Epithelial cell of prostate (primary cell): Measurements from ENCODE around the gene MBTD1.

Experiments
- DNase-seq: peaks from one replicate; pipeline ENCODE4 v3.0.0-alpha.2; 2011; ENCODE audit warnings: low read depth, low spot score
- H3K27ac ChIP-seq: fragments of 450-650 bp; 2 replicates; pipeline ENCODE4 v1.5.1; 2017; ENCODE audit warnings: mild to moderate bottlenecking

The MBTD1 gene

DNA sequence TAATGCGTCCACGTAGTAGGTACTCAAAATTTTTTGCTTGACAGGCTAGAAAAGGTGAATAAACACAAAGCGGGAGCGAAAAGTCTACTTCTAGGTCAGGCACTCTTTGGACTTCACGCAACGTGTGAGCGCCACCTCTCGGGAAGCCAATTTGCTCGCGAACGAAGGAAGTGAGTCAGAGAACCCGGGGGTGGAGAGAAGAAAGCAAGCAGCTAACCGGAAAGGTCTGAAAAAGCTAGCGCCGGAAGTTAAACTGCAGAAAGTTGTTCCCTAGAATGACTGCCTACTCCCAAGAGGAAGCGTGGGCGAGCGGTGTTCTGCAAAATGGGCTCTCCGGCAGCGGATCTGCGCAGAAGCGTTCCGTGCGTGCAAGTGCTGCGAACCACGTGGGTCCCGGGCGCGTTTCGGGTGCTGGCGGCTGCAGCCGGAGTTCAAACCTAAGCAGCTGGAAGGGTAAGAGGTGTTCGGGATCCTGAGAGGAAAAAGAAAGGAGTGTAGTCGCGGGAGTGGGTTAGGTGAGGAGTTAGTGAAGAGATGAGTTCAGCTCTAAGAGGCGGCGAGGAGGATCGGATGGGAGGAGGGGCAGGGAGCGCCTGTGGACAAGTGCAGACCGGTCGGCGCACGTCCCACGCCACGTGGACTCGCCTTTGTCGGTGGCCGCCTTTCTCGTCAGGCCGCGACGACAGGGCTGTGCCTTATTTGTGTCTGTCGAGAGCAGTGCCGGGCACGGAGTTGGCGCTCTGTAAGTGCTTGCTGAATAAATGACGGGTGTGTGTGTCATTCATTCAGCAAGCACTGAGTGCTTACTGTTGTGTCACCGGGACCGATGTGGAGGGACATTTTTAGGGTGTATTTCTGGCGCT lies 106.4 kb downstream of the MBTD1 start, which contains the start of gene NME1:
Gene NME1 (plus strand): TSS at position 350 of the 863 bp plus-strand sequence. CDS start 2,096 bp downstream, outside the sequence.
- H3K27ac ChIP-seq: peak within 1 kb of the TSS; percentile 86
- peak; percentile 98 for DNase-seq

DNA sequence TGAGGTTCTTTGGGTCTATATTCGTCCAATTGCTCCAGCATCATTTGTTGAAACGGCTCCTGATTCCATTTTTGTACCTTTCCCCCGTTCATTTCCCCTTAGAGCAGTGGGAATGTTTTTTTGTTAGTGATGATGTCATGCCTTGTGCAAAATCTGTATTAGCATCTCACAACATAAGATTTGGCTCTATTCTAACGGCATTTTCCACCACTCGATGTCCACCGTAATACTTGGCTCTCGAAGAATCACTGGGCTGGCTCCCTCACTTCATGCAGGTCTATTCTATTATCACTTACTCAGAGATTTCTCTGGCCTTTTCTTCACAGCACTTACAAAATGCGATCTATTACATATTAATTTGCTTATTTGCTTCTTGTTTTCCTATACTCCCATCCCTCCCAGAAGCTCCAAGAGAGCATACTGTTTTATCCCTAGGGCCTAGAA lies 107.1 kb downstream of the MBTD1 start:
- H3K27ac ChIP-seq: peak overlapping the region; percentile 86
- DNase-seq: no peak

DNA sequence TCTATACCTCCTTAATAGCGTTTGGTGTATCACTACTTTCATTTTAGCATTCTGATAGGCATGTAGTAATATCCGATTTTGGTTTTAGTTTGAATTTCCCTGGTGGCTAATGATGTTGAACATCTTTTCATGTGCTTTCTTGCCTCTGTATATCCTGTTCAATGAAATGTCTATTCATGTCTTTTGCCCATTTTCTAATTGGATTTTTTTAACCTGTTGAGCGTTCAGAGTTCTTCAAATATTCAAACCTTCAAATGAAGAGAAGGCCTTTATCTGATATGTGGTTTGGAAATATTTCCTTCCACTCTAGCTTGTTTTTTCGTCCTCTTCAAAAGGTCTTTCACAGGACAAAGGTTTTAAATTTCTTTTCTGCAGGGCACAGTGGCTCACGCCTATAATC lies 108.9 kb downstream of the MBTD1 start:
- no peak overlapping the region for H3K27ac ChIP-seq
- DNase-seq: no peak

DNA sequence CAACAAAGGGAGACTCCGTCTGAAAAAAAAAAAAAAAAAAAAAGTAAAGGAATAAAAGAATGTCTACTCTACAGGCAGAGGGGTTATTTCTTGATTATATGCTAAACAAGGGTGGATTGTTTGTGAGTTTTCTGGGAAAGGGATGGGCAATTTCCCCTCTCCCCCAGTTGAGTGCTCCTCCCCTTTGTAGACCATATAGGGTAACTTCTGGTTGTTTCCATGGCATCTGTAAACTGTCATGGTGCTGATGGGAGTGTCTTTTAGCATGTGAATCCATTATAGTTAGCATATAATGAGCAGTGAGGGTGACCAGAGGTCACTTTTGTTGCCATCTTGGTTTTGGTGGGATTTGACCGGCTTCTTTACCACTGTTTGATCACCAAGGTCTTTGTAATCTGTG lies 110.7 kb downstream of the MBTD1 start:
- DNase-seq: no peak
- no peak overlapping the region for H3K27ac ChIP-seq

DNA sequence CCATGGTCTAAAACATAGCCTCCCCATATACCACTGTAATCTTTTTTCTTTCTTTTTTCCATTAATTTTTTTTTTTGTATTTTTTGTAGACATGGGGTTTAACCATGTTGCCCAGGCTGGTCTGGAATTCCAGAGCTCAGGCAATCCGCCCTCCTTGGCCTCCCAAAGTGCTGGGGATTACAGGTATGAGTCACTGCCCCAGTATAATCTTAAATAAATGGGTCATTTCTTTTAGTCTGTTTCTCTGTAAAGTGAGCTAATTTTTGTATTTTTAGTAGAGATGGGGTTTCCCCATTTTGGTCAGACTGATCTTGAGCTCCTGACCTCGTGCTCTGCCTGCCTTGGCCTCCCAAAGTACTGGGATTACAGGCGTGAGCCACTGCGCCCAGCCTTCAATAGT lies 112.2 kb downstream of the MBTD1 start:
- no peak for DNase-seq
- H3K27ac ChIP-seq: no peak overlapping the region

DNA sequence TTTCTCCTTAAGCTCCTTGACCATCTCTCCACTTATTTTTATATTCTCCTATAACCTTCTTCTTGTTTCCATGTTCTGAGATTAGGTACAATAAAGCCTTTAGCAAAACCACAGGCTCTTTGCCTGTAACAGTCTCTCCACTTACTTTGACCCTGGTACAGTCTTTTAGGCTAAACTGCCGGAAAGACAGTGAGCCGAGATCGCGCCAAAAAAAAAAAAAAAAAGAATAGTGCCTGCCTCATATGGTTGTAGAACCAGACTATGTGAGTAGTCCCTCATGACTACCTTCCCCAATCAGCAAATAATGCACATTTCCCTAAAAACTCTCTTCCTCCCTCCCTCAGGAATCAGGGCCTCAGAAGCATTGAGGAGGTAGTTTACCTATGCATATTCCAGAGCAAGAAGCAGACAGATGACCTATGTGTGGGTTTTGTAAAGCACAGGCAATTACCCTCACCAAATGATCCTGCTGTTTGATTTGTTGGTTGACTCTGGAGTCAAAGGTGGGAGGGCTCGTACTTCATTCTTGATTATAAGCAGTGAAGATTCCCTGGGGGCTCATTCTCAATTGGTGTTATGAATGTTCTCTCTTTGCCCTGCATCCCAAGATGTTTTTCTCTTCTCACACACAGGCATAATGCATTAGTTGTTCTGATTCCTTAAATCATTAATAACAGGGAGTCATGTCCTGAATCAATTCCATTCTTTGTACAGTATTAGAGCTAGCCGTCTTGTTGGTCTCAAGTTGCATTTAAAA lies 115.4 kb downstream of the MBTD1 start:
- no peak overlapping the region for H3K27ac ChIP-seq
- DNase-seq: no peak

DNA sequence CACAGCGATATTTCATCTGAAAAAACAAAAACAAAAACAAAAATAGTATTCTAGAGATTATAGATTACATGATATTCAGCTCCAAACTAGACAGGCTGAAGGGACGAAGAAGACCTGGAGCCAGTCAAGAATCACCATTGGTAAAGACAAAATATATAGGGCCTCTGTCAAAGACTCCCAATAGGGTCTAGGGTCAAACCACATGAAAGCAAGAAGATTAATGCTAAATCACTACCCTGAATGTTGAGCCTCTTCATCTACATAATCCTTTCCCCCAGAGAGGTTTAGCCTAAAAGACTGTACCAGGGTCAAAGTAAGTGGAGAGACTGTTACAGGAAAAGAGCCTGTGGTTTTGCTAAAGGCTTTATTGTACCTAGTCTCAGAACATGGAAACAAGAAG lies 117.3 kb downstream of the MBTD1 start:
- no peak for DNase-seq

DNA sequence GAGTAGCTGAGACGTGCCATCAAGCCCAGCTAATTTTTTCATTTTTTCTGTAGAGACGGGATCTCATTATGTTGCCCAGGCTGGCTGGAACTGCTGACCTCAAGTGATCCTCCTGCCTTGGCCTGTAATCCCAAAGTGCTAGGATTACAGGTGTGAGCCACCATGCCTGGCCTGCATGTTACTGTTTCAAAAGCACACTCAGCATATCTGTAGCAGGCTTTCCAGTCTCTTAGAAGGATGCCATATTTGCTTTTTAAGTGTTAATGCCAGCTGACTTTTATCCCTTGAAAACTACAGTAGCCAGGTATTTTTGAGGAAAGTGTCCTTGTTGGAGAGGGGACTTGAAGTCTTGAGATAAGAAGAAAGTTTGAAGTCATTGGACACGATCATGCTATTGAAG lies 123.9 kb downstream of the MBTD1 start:
- DNase-seq: no peak
- no peak overlapping the region for H3K27ac ChIP-seq

More for the DNA sequence above, 117.3 kb downstream of the MBTD1 start:
- H3K27ac ChIP-seq: no peak overlapping the region

DNA sequence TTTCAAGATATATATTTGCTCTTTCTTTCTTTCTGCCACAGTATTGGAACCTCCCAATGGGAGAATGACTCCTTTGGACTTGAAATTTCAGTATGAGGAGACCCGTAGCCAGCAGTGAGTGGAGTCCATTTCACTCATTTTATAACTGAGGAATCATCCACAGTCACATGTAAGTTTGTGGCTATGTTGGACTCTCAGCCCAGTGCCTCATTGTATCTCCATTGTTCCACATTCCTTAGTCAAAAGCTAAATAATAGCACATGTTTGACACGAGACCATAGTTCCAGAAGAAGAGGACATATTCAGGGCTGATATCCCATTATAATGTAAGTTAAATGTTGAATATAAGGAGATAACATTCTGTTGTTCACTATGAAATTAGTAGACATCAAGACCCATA lies 126.5 kb downstream of the MBTD1 start:
- no peak overlapping the region for H3K27ac ChIP-seq
- no peak for DNase-seq

DNA sequence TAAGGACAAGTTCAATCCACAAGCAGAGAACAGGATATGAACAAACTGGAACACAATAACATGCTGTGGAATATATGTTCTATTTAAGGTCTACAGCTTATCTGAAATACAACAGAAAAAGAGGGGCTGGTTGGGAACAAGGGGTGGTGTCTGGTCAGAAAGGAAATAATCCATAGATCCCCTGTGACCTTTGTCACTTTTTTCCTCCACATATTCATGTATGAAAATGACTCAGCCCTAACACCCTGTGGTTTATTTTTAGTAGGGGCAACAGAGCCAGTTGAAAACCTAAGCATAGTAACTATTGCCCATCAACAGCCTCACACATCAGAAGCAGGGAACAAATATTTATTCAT lies 126.9 kb downstream of the MBTD1 start:
- no peak overlapping the region for H3K27ac ChIP-seq
- DNase-seq: no peak

DNA sequence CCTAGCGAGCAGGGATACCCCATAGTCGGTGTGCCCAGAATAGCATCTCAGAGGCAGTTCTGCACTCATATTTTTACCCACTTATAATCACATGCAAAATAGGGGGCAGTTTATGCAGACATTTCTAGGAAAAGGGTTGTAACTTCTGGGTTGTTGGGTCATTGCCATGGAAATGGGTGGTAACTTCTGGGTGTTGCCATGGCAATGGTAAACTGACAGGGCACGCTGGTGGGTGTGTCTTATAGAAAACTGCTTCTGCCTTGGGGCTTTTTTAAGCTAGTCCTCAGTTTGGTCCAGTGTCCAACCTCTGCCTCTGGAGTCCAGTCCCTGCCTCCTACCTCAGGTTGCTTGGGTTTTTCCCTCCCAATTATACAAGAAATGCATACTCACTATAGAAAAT lies 131.8 kb downstream of the MBTD1 start:
- no peak for DNase-seq
- H3K27ac ChIP-seq: no peak overlapping the region
